Stimulated activated CD4-positive, alpha-beta T cell treated with anti-CD3 and anti-CD28 coated beads, Interleukin-2, amount 100 ng/mL, for 4 hours (primary cell): Measurements from ENCODE around the gene HOXC10.

ENCODE experiments used
- DNase-seq: peaks from one replicate; pipeline ENCODE4 v3.0.0-alpha.2; 2020; ENCODE audit warnings: low read depth

HOXC10 gene

GRCh38 chr12:54030442-54030801 lies 45.5 kb downstream of the HOXC10 start:
- no peak for DNase-seq

- DNase-seq = no peak
Observed at GRCh38 chr12:54030889-54031471, 46.0 kb downstream of the HOXC10 start.

GRCh38 chr12:54031480-54031879 lies 46.5 kb downstream of the HOXC10 start:
- no peak for DNase-seq

- DNase-seq = no peak
Observed at GRCh38 chr12:54032086-54032619, 47.2 kb downstream of the HOXC10 start.

GRCh38 chr12:54032627-54033100 lies 47.7 kb downstream of the HOXC10 start, which contains the start of gene HOXC5:
Gene HOXC5, plus strand, starts transcription at chr12:54033050. Its CDS starts 73 bp downstream, at chr12:54033123.
- DNase-seq = peak; percentile 38

- DNase-seq = no peak
Observed at GRCh38 chr12:54033106-54033979, 48.4 kb downstream of the HOXC10 start.

GRCh38 chr12:54033980-54034784 lies 49.2 kb downstream of the HOXC10 start:
- no peak for DNase-seq

GRCh38 chr12:54034785-54035310 lies 49.9 kb downstream of the HOXC10 start:
- DNase-seq = no peak

GRCh38 chr12:54035568-54036264 lies 50.8 kb downstream of the HOXC10 start:
- no peak for DNase-seq

- DNase-seq = no peak
Observed at GRCh38 chr12:54036620-54037359, 51.8 kb downstream of the HOXC10 start.

- no peak for DNase-seq
Observed at GRCh38 chr12:54037360-54038283, 52.7 kb downstream of the HOXC10 start.

GRCh38 chr12:54038284-54038870 lies 53.4 kb downstream of the HOXC10 start:
- DNase-seq = no peak

GRCh38 chr12:54038871-54039414 lies 54.0 kb downstream of the HOXC10 start:
- DNase-seq = no peak

GRCh38 chr12:54039417-54040147 lies 54.6 kb downstream of the HOXC10 start:
- no peak for DNase-seq
